ENCODE measurements around the gene CHD3.

DNA sequence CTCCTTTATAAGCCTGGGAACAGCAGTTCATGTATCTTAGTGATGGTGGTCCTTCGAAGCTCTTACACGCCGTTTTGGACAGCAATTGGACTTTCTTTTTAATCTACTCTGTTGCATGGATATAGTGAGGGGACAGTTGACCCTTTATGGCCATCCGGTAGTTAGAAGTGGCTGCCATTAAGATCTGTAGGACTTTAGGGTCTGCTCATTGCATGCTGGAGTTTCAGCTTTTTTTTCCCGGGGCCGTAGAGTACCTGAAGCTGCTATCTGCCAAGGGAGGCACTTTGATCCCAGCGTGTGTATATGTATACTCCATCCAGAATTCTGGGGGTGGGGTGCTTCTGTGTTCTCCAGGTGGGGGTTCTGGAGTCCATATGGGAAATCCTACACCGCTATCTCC lies 29.6 kb upstream of the CHD3 start:
- TF ChIP-seq EP300 (IDR thresholded peaks at IDR 0.05; ENCODE audit: borderline replicate concordance) (no peak), EGR1 (IDR thresholded peaks at IDR 0.05) (no peak)
